DOHH2 (cell line): ENCODE data around the gene BIRC3.

Experiments
- H3F3A ChIP-seq: fragments of 200-600 bp; sonication (generic), shearing (Covaris generic); 2 replicates; pipeline ENCODE4 v1.6.0; 2016; ENCODE audit warnings: antibody characterized with exemption, mild to moderate bottlenecking; ENCODE audit not compliant: control insufficient read depth, insufficient read depth
- H3K27ac ChIP-seq: fragments of 200-600 bp; sonication (generic); 2 replicates; pipeline ENCODE4 v1.5.1; 2014; ENCODE audit warnings: low read depth, mild to moderate bottlenecking, low read length, moderate library complexity
- H3K27me3 ChIP-seq: fragments of 200-600 bp; sonication (generic); 2 replicates; pipeline ENCODE4 v1.6.1; 2014; ENCODE audit warnings: mild to moderate bottlenecking, low read length, mixed read lengths; ENCODE audit not compliant: control insufficient read depth
- H3K36me3 ChIP-seq: fragments of 200-600 bp; sonication (generic); 2 replicates; pipeline ENCODE4 v1.6.1; 2014; ENCODE audit warnings: mild to moderate bottlenecking, low read length, moderate library complexity, mixed read lengths; ENCODE audit not compliant: control insufficient read depth
- H3K4me1 ChIP-seq: fragments of 200-600 bp; sonication (generic); 2 replicates; pipeline ENCODE4 v1.6.1; 2014; ENCODE audit warnings: mild to moderate bottlenecking, low read length, mixed read lengths; ENCODE audit not compliant: control insufficient read depth
- H3K4me2 ChIP-seq: fragments of 200-600 bp; sonication (generic); 2 replicates; pipeline ENCODE4 v1.6.0; 2014; ENCODE audit warnings: mild to moderate bottlenecking, low read length, moderate library complexity
- H3K4me3 ChIP-seq: fragments of 200-600 bp; sonication (generic); 2 replicates; pipeline ENCODE4 v1.5.1; 2014; ENCODE audit warnings: mild to moderate bottlenecking, low read length, mixed read lengths
- H3K79me2 ChIP-seq: fragments of 200-600 bp; sonication (generic); 2 replicates; pipeline ENCODE4 v1.6.1; 2014; ENCODE audit warnings: mild to moderate bottlenecking, low read length, mixed read lengths; ENCODE audit not compliant: control insufficient read depth
- H3K9me2 ChIP-seq: fragments of 200-600 bp; sonication (generic); replicated peaks from 2 replicates; pipeline ENCODE4 v1.6.1; 2014; ENCODE audit warnings: mild to moderate bottlenecking, low read length, mixed read lengths; ENCODE audit not compliant: control insufficient read depth
- H3K9me3 ChIP-seq: fragments of 200-600 bp; sonication (generic); 2 replicates; pipeline ENCODE4 v1.6.1; 2014; ENCODE audit warnings: antibody characterized with exemption, low read length, mixed read lengths; ENCODE audit not compliant: control insufficient read depth, insufficient read depth
- H4K20me1 ChIP-seq: fragments of 200-600 bp; sonication (generic); 2 replicates; pipeline ENCODE4 v1.6.0; 2014; ENCODE audit warnings: low read depth, mild to moderate bottlenecking, antibody characterized with exemption, low read length, moderate library complexity; ENCODE audit not compliant: control insufficient read depth, insufficient read depth
- CTCF ChIP-seq: fragments of 200-600 bp; sonication (generic); IDR thresholded peaks from one replicate; pipeline ENCODE4 v1.5.1; 2014; ENCODE audit warnings: antibody characterized with exemption, mild to moderate bottlenecking, low read depth, low read length; ENCODE audit not compliant: poor library complexity, severe bottlenecking
- EZH2phosphoT487 ChIP-seq: fragments of 200-600 bp; sonication (generic); IDR thresholded peaks from 2 replicates; pipeline ENCODE4 v1.6.1; 2017; ENCODE audit warnings: borderline replicate concordance, mild to moderate bottlenecking, antibody characterized with exemption, low read length, moderate library complexity, mixed read lengths

The BIRC3 gene

GRCh38 chr11:102286292-102286691 is 31.0 kb upstream of the BIRC3 start:
- Histone ChIP-seq H3K4me2 (no peak overlapping the region), H3K4me1 (peaks cover 12% of the 10 kb centered on the region), H3K9me2 (no peaks in the 10 kb centered on the region), H3K36me3 (no peaks in the 10 kb centered on the region), H3K27ac (no peak overlapping the region), H3F3A (no peaks in the 10 kb centered on the region), H4K20me1 (no peaks in the 10 kb centered on the region), H3K4me3 (no peak overlapping the region), H3K9me3 (no peaks in the 10 kb centered on the region), H3K27me3 (no peaks in the 10 kb centered on the region), H3K79me2 (no peaks in the 10 kb centered on the region)
- TF ChIP-seq CTCF: no peak
- TF ChIP-seq EZH2phosphoT487: no peak

- Histone ChIP-seq H3K79me2 (no peaks in the 10 kb centered on the region), H3K9me3 (no peaks in the 10 kb centered on the region), H3K4me1 (peaks cover 12% of the 10 kb centered on the region), H3K27me3 (no peaks in the 10 kb centered on the region), H3K27ac (no peak overlapping the region), H3K4me2 (peak overlapping the region; percentile 48), H3K9me2 (no peaks in the 10 kb centered on the region), H3F3A (no peaks in the 10 kb centered on the region), H4K20me1 (no peaks in the 10 kb centered on the region), H3K4me3 (peak overlapping the region; percentile 44), H3K36me3 (no peaks in the 10 kb centered on the region)
- no peak for TF ChIP-seq EZH2phosphoT487
- TF ChIP-seq CTCF: peak; percentile 83
Measured at GRCh38 chr11:102287964-102288724, 29.1 kb upstream of the BIRC3 start.

- no peaks in the 10 kb centered on the region for H4K20me1 ChIP-seq
- no peaks in the 10 kb centered on the region for H3F3A ChIP-seq
- no peaks in the 10 kb centered on the region for H3K9me3 ChIP-seq
- H3K36me3 ChIP-seq: no peaks in the 10 kb centered on the region
- no peaks in the 10 kb centered on the region for H3K79me2 ChIP-seq
- H3K4me2 ChIP-seq: peak overlapping the region; percentile 48
- no peak overlapping the region for H3K27ac ChIP-seq
- H3K27me3 ChIP-seq: no peaks in the 10 kb centered on the region
- peaks cover 12% of the 10 kb centered on the region for H3K4me1 ChIP-seq
- H3K9me2 ChIP-seq: no peaks in the 10 kb centered on the region
- peak overlapping the region; percentile 44; the same call in 1 of the 2 replicates for H3K4me3 ChIP-seq
- TF ChIP-seq EZH2phosphoT487: no peak
- no peak for TF ChIP-seq CTCF
Measured at GRCh38 chr11:102288725-102289083, 28.6 kb upstream of the BIRC3 start.
